Measurements from ENCODE around the gene OTUB2.

Gene OTUB2

GRCh38 chr14:94036313-94037167 lies 10.4 kb downstream of the OTUB2 start:
- H3K27ac ChIP-seq (ENCODE audit: poor library complexity, severe bottlenecking): no peak overlapping the region
- no peak overlapping the region for H3K4me3 ChIP-seq (ENCODE audit: severe bottlenecking)
- no peaks in the 10 kb centered on the region for H3K27me3 ChIP-seq (ENCODE audit: insufficient read depth, poor library complexity, severe bottlenecking)
- H3K36me3 ChIP-seq (ENCODE audit: low read depth): no peaks in the 10 kb centered on the region
- peak; percentile 95 for TF ChIP-seq CTCF (IDR thresholded peaks at IDR 0.05; ENCODE audit: poor library complexity, severe bottlenecking)
- peak; percentile 68 for DNase-seq (ENCODE audit: low spot score)
- ATAC-seq (ENCODE audit: low read depth): peak; percentile 93
- H3K4me1 ChIP-seq (ENCODE audit: insufficient read depth, poor library complexity, severe bottlenecking): no peaks in the 10 kb centered on the region
- no peaks in the 10 kb centered on the region for H3K9me3 ChIP-seq (ENCODE audit: severe bottlenecking)

- no peaks in the 10 kb centered on the region for H3K36me3 ChIP-seq (ENCODE audit: low read depth)
- no peak for DNase-seq (ENCODE audit: low spot score)
- H3K4me1 ChIP-seq (ENCODE audit: insufficient read depth, poor library complexity, severe bottlenecking): no peaks in the 10 kb centered on the region
- H3K4me3 ChIP-seq (ENCODE audit: severe bottlenecking): no peak overlapping the region
- no peaks in the 10 kb centered on the region for H3K27me3 ChIP-seq (ENCODE audit: insufficient read depth, poor library complexity, severe bottlenecking)
- no peak overlapping the region for H3K27ac ChIP-seq (ENCODE audit: poor library complexity, severe bottlenecking)
- H3K9me3 ChIP-seq (ENCODE audit: severe bottlenecking): no peaks in the 10 kb centered on the region
- ATAC-seq (ENCODE audit: low read depth): no peak
- no peak for TF ChIP-seq CTCF (IDR thresholded peaks at IDR 0.05; ENCODE audit: poor library complexity, severe bottlenecking)
Measured at GRCh38 chr14:94037954-94038353, 11.8 kb downstream of the OTUB2 start.

DNA sequence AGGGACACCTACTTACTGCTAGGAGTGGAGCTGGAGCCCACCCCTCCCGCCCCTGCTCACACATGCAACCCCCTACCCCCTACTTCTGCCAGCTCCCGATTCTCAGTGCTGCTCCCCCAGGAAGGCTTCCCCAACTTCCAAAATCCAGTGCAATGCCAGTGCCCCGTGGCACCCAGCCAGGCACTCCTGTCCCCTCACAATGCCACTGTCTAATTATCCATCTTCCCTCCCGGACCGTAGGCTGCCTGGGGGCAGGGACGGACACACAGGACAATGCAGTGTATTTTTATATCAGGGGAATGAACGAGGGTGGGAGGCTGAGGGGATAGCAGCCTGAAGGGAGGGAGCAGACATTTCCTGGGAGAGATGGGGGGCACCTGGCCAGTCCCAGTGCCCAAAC lies 12.4 kb downstream of the OTUB2 start:
- Histone ChIP-seq H3K9me3 (ENCODE audit: severe bottlenecking) (no peaks in the 10 kb centered on the region), H3K4me1 (ENCODE audit: insufficient read depth, poor library complexity, severe bottlenecking) (no peaks in the 10 kb centered on the region), H3K36me3 (ENCODE audit: low read depth) (no peaks in the 10 kb centered on the region), H3K4me3 (ENCODE audit: severe bottlenecking) (no peak overlapping the region), H3K27ac (ENCODE audit: poor library complexity, severe bottlenecking) (no peak overlapping the region), H3K27me3 (ENCODE audit: insufficient read depth, poor library complexity, severe bottlenecking) (no peaks in the 10 kb centered on the region)
- DNase-seq (ENCODE audit: low spot score) (no peak), ATAC-seq (ENCODE audit: low read depth) (no peak)
- no peak for TF ChIP-seq CTCF (IDR thresholded peaks at IDR 0.05; ENCODE audit: poor library complexity, severe bottlenecking)

GRCh38 chr14:94038921-94039629 lies 12.9 kb downstream of the OTUB2 start:
- H3K4me3 ChIP-seq (ENCODE audit: severe bottlenecking): no peak overlapping the region
- no peaks in the 10 kb centered on the region for H3K27me3 ChIP-seq (ENCODE audit: insufficient read depth, poor library complexity, severe bottlenecking)
- H3K27ac ChIP-seq (ENCODE audit: poor library complexity, severe bottlenecking): no peak overlapping the region
- no peaks in the 10 kb centered on the region for H3K36me3 ChIP-seq (ENCODE audit: low read depth)
- no peak for TF ChIP-seq CTCF (IDR thresholded peaks at IDR 0.05; ENCODE audit: poor library complexity, severe bottlenecking)
- DNase-seq (ENCODE audit: low spot score) (no peak), ATAC-seq (ENCODE audit: low read depth) (no peak)
- no peaks in the 10 kb centered on the region for H3K9me3 ChIP-seq (ENCODE audit: severe bottlenecking)
- no peaks in the 10 kb centered on the region for H3K4me1 ChIP-seq (ENCODE audit: insufficient read depth, poor library complexity, severe bottlenecking)

All from RWPE2 (cell line).